Activated T-helper 2 cell treated with anti-CD3 and anti-CD28 coated beads, Interferon-gamma antibody, Interleukin-2, Interleukin-4, amounts not matched to agents 10 μg/mL and 5 μg/mL and 100 μg/mL, durations not matched to agents 14 hours and 24 hours and 36 hours (primary cell): ENCODE measurements around the gene PTCH1. TPM values are rescaled to one million over a fixed set of nuclear protein-coding genes. Genes with fewer than 3 reads are reported as not detected.
A peak's percentile ranks its signal among the peaks of the same experiment; 100 is the strongest.

Source experiments
- DNase-seq: peaks from one replicate; pipeline ENCODE4 v3.0.0; 2021; ENCODE audit warnings: low spot score
- H3K27ac Mint-ChIP-seq: one replicate; pipeline ENCODE4 v1.8.0; 2021; ENCODE audit warnings: mixed read lengths
- H3K27me3 Mint-ChIP-seq: one replicate; pipeline ENCODE4 v1.8.0; 2021; ENCODE audit warnings: low read depth, mixed read lengths
- H3K36me3 Mint-ChIP-seq: one replicate; pipeline ENCODE4 v1.8.0; 2021; ENCODE audit warnings: low read depth, mixed read lengths
- H3K4me1 Mint-ChIP-seq: one replicate; pipeline ENCODE4 v1.8.0; 2021; ENCODE audit warnings: low read depth, mixed read lengths
- H3K4me3 Mint-ChIP-seq: one replicate; pipeline ENCODE4 v1.8.0; 2021; ENCODE audit warnings: low read depth, mild to moderate bottlenecking, moderate library complexity, mixed read lengths
- H3K9me3 Mint-ChIP-seq: one replicate; pipeline ENCODE4 v1.8.0; 2021; ENCODE audit warnings: mixed read lengths
- intact Hi-C: fragments of 100-400 bp; cut with micrococcal nuclease; formaldehyde crosslinking; loops from one replicate; pipeline ENCODE4 v1.15.1; 2023
- total RNA-seq: library from RNA; stranded (reverse); gene quantifications from 2 replicates; pipeline ENCODE4 v1.2.3, GENCODE V29; 2022

PTCH1 gene
- total RNA-seq, 1 donor from 2014 or later: 5.2 TPM

GRCh38 chr9:95509851-95510708 lies 6.7 kb downstream of the PTCH1 start:
- peaks cover 46% of the 10 kb centered on the region for H3K27me3 Mint-ChIP-seq
- DNase-seq: no peak
- intact Hi-C loops: loop anchor here (2.0 to 10.0 kb wide), 11 partner anchors 85 to 907 kb away; partner anchors contain the start of genes ERCC6L2, FANCC and ZNF367
- H3K36me3 Mint-ChIP-seq: peaks cover 10% of the 10 kb centered on the region
- peak overlapping the region; percentile 81 for H3K27ac Mint-ChIP-seq
- H3K9me3 Mint-ChIP-seq: no peaks in the 10 kb centered on the region
- peaks cover 32% of the 10 kb centered on the region for H3K4me1 Mint-ChIP-seq
- H3K4me3 Mint-ChIP-seq: peak overlapping the region; percentile 88

DNA sequence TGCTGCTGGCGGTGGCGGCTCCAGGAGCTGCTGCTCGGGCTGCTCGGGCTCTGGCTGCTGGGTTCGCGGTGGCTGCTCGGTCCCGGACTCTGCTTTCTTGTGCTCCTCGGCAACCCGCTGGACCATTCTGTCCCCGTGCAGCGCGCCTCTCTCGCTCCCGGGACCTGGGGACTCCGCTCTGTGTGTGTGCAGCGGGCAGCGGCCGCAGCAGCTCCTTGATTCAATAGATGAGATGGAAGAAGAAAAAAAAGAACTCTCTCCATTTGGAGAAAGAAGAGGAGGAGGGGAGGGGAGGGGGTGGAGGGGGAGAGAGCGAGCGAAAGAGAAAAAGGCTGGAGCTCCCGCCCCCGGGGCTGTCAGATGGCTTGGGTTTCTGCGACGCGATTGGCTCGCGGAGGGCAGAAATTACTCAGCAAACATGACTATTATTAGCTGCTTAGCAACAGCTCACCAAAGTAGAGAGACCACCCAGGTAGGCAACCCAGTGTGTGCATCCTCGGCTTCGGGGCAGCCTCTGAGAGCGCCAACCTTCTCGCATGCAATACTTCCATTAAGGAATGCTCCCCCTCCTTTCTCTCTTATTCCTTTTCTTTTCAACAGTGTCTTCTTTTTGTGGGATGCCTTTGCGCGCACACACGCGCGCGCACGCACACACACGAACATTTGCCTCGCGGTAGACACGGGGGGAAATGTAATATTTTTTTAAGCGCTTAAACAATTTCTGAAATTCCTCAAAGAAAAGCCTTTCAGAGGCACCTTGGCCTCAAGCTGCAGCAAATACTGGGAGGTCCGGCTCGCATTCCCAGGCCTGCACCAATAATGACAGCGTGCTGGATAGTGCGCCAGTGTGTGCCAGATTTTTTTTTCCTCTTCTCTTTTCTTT lies 7.6 kb downstream of the PTCH1 start:
- Mint-ChIP-seq H3K27ac (peak overlapping the region; percentile 18), H3K36me3 (peaks cover 7% of the 10 kb centered on the region), H3K9me3 (no peaks in the 10 kb centered on the region), H3K4me1 (peaks cover 35% of the 10 kb centered on the region), H3K4me3 (peak overlapping the region; percentile 88), H3K27me3 (peaks cover 46% of the 10 kb centered on the region)
- peak; percentile 61 for DNase-seq
- intact Hi-C loops: loop anchor here (1.0 to 10.0 kb wide), 8 partner anchors 7 to 908 kb away; partner anchors contain the start of genes ERCC6L2, PTCH1 and ZNF367

- Mint-ChIP-seq H3K9me3 (no peaks in the 10 kb centered on the region), H3K4me3 (peak overlapping the region; percentile 99), H3K4me1 (peaks cover 35% of the 10 kb centered on the region), H3K36me3 (peaks cover 7% of the 10 kb centered on the region), H3K27me3 (peaks cover 42% of the 10 kb centered on the region), H3K27ac (no peak overlapping the region)
- no peak for DNase-seq
- intact Hi-C loops: loop anchor here (1.0 to 10.0 kb wide), 8 partner anchors 8 to 909 kb away; partner anchors contain the start of genes ERCC6L2, PTCH1 and ZNF367
Measured at GRCh38 chr9:95508242-95508967, 8.4 kb downstream of the PTCH1 start.

- peak overlapping the region; percentile 26 for H3K27ac Mint-ChIP-seq
- no peaks in the 10 kb centered on the region for H3K36me3 Mint-ChIP-seq
- peaks cover 42% of the 10 kb centered on the region for H3K27me3 Mint-ChIP-seq
- H3K4me3 Mint-ChIP-seq: peak overlapping the region; percentile 99
- no peak for DNase-seq
- no peaks in the 10 kb centered on the region for H3K9me3 Mint-ChIP-seq
- intact Hi-C loops: loop anchor here (1.0 to 10.0 kb wide), 9 partner anchors 9 to 910 kb away; partner anchors contain the start of genes ERCC6L2, PTCH1 and ZNF367
- H3K4me1 Mint-ChIP-seq: peaks cover 31% of the 10 kb centered on the region
Measured at GRCh38 chr9:95507464-95508241, 9.1 kb downstream of the PTCH1 start.

DNA sequence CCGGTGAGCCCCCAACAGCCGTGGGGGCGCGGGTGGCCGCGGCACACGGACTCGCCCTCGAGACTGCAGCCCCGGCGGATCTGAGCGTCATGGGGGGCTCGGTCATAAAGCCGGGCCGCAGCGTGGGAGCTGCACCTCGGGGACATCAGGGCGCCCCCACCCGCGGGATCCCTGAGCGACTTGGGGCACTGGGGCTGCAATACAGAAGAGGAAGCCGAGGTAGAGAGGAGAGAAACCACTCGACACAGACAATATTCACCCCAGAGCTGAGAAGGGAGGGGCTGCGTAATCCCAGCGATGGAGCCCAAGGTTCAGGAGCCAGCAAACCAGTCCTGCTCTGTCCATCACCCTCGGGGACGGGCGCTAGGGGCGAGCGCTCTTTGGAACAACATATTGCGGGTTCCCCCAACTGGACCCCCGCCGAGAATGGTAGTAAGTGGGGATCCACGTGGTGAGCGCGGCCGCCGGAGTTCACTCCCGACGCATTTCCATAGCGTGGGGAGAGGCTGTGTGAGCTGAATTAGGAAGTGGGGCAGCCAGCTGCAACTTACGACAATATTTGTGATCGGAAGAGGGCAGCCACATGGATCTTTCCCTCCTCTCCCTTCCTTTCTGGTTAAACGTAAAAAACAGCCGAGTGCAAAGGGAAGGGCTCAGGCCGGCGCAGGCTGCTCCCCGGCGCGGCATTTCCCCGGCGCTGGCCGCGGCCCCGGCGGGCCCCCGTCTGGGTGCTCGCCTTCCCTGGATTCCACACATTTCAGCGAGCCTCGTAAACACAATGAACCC lies 9.9 kb downstream of the PTCH1 start:
- DNase-seq: no peak
- peaks cover 28% of the 10 kb centered on the region for H3K4me1 Mint-ChIP-seq
- no peaks in the 10 kb centered on the region for H3K36me3 Mint-ChIP-seq
- intact Hi-C loops: loop anchor here (1.0 to 10.0 kb wide), 9 partner anchors 13 to 910 kb away; partner anchors contain the start of genes ERCC6L2 and ZNF367
- no peaks in the 10 kb centered on the region for H3K9me3 Mint-ChIP-seq
- peaks cover 41% of the 10 kb centered on the region for H3K27me3 Mint-ChIP-seq
- H3K4me3 Mint-ChIP-seq: peak overlapping the region; percentile 99
- no peak overlapping the region for H3K27ac Mint-ChIP-seq

DNA sequence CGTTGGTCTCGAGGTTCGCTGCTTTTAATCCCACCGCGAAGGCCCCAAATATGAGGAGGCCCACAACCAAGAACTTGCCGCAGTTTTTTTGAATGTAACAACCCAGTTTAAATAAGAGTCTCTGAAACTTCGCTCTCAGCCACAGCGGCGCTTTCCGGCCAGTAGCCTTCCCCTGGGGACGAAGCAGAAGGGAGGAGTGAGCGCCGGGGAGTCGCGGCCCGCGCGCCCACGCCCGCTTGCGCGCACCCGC lies 10.4 kb downstream of the PTCH1 start:
- Mint-ChIP-seq H3K27me3 (peaks cover 44% of the 10 kb centered on the region), H3K27ac (no peak overlapping the region), H3K9me3 (no peaks in the 10 kb centered on the region), H3K36me3 (no peaks in the 10 kb centered on the region), H3K4me3 (peak overlapping the region; percentile 76), H3K4me1 (peaks cover 23% of the 10 kb centered on the region)
- intact Hi-C loops: loop anchor here (1.0 to 10.0 kb wide), 8 partner anchors 12 to 911 kb away; partner anchors contain the start of genes ERCC6L2 and ZNF367
- DNase-seq: no peak

- no peaks in the 10 kb centered on the region for H3K9me3 Mint-ChIP-seq
- DNase-seq: no peak
- peak overlapping the region; percentile 76 for H3K4me3 Mint-ChIP-seq
- intact Hi-C loops: loop anchor here (1.0 to 10.0 kb wide), 8 partner anchors 12 to 911 kb away; partner anchors contain the start of genes ERCC6L2 and ZNF367
- peaks cover 23% of the 10 kb centered on the region for H3K4me1 Mint-ChIP-seq
- no peaks in the 10 kb centered on the region for H3K36me3 Mint-ChIP-seq
- peaks cover 47% of the 10 kb centered on the region for H3K27me3 Mint-ChIP-seq
- H3K27ac Mint-ChIP-seq: no peak overlapping the region
Measured at GRCh38 chr9:95505717-95506427, 10.9 kb downstream of the PTCH1 start.

DNA sequence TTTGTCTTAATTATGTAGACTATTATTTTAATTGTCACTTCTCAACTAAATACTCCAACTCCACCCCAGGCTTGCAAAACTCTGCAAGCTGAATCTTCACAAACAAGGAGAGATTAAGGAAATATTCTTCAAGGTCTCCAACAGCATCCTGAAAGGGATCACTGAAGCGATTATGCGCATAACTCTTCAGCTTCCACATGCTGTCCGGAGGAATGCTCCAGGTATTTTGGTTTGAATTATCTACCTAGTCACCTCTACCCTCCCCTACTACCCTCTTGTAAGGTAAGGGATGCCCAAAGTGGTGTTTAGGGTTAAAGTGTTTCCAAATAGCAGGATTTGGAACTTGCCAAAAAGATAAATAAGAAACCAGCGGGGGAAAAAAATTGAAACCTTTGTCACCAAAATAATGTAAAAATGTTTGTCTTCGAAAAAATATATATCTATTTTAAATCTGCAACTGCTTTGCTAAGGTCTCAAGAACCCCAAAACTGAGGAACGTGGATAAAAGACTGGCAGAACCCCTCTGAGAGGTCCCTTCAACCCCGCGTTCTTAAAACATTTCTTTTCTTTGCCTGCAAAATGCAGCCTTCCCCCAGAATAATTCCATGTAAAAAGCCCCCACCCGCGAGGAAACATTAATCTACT lies 11.6 kb downstream of the PTCH1 start:
- no peak for DNase-seq
- intact Hi-C loops: loop anchor here (5.0 to 10.0 kb wide), 7 partner anchors 80 to 912 kb away; partner anchors contain the start of genes ERCC6L2 and ZNF367
- H3K9me3 Mint-ChIP-seq: no peaks in the 10 kb centered on the region
- no peak overlapping the region for H3K27ac Mint-ChIP-seq
- peaks cover 51% of the 10 kb centered on the region for H3K27me3 Mint-ChIP-seq
- H3K4me1 Mint-ChIP-seq: peaks cover 23% of the 10 kb centered on the region
- H3K4me3 Mint-ChIP-seq: peak overlapping the region; percentile 67
- no peaks in the 10 kb centered on the region for H3K36me3 Mint-ChIP-seq

- peaks cover 16% of the 10 kb centered on the region for H3K4me1 Mint-ChIP-seq
- no peaks in the 10 kb centered on the region for H3K36me3 Mint-ChIP-seq
- H3K4me3 Mint-ChIP-seq: no peak overlapping the region
- peaks cover 49% of the 10 kb centered on the region for H3K27me3 Mint-ChIP-seq
- no peaks in the 10 kb centered on the region for H3K9me3 Mint-ChIP-seq
- DNase-seq: no peak
- intact Hi-C loops: loop anchor here (10.0 kb wide), 2 partner anchors 80 to 160 kb away; no protein-coding TSS in a partner anchor
- no peak overlapping the region for H3K27ac Mint-ChIP-seq
Measured at GRCh38 chr9:95504053-95504963, 12.5 kb downstream of the PTCH1 start.
